ENCODE results near the gene EXT2.

DNA sequence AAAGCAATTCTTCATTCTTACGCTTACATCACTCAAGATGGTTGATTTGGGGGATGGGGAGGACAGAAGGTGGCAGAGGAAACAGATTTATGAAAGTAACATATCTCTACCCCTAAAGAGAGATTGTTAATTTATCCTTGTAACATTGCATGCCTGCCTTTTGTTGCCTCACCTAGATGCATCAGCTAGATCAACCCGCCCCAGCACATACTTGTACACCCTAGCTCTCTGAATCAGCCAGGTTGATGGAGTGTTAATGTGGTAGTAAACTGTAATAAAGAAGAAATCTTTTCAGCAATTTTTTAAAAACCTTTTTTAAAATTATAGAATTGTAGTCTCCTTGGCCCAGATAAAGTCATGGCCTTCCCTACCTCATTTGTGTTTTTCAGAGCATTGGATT is 51.5 kb downstream of the EXT2 start:
- TF ChIP-seq, protein P1, sequence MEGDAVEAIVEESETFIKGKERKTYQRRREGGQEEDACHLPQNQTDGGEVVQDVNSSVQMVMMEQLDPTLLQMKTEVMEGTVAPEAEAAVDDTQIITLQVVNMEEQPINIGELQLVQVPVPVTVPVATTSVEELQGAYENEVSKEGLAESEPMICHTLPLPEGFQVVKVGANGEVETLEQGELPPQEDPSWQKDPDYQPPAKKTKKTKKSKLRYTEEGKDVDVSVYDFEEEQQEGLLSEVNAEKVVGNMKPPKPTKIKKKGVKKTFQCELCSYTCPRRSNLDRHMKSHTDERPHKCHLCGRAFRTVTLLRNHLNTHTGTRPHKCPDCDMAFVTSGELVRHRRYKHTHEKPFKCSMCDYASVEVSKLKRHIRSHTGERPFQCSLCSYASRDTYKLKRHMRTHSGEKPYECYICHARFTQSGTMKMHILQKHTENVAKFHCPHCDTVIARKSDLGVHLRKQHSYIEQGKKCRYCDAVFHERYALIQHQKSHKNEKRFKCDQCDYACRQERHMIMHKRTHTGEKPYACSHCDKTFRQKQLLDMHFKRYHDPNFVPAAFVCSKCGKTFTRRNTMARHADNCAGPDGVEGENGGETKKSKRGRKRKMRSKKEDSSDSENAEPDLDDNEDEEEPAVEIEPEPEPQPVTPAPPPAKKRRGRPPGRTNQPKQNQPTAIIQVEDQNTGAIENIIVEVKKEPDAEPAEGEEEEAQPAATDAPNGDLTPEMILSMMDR (IDR thresholded peaks at IDR 0.05): no peak
- TF ChIP-seq POLR2AphosphoS5 (IDR thresholded peaks at IDR 0.05; ENCODE audit: insufficient read depth in 1 of 2, low read depth in 1 of 2) (no peak), POLR2A (IDR thresholded peaks at IDR 0.05) (no peak)
